Adipocyte (in vitro differentiated cells): Measurements from ENCODE around the gene UBE2S.

Experiments used
- DNase-seq: peaks from one replicate; pipeline ENCODE4 v3.0.0-alpha.2; 2015; ENCODE audit warnings: low read depth
- H3K27me3 ChIP-seq: replicated peaks from 2 replicates; pipeline ENCODE4 v1.7.0; 2013; ENCODE audit warnings: mild to moderate bottlenecking, low read length, moderate library complexity; ENCODE audit not compliant: control insufficient read depth, insufficient read depth
- H3K36me3 ChIP-seq: 2 replicates; pipeline ENCODE4 v1.7.0; 2013; ENCODE audit warnings: low read length, mild to moderate bottlenecking, moderate library complexity; ENCODE audit not compliant: control insufficient read depth, insufficient read depth, severe bottlenecking
- H3K4me1 ChIP-seq: 2 replicates; pipeline ENCODE4 v1.7.0; 2013; ENCODE audit warnings: mild to moderate bottlenecking, low read length, moderate library complexity; ENCODE audit not compliant: control insufficient read depth, insufficient read depth
- H3K4me3 ChIP-seq: 2 replicates; pipeline ENCODE4 v1.7.0; 2013; ENCODE audit warnings: mild to moderate bottlenecking, low read length, moderate library complexity
- H3K9ac ChIP-seq: 2 replicates; pipeline ENCODE4 v1.7.0; 2013; ENCODE audit warnings: mild to moderate bottlenecking, low read length, moderate library complexity
- H3K9me3 ChIP-seq: 2 replicates; pipeline ENCODE4 v1.7.0; 2013; ENCODE audit warnings: mild to moderate bottlenecking, low read length, moderate library complexity; ENCODE audit not compliant: control insufficient read depth

Gene UBE2S

GRCh38 chr19:55353803-55354697 is 53.5 kb downstream of the UBE2S start:
- H3K4me1 ChIP-seq = no peaks in the 10 kb centered on the region
- no peak overlapping the region for H3K9ac ChIP-seq
- DNase-seq = peak; percentile 74
- H3K9me3 ChIP-seq = no peaks in the 10 kb centered on the region
- H3K4me3 ChIP-seq = peak overlapping the region; percentile 54
- H3K27me3 ChIP-seq = peaks cover 37% of the 10 kb centered on the region
- no peaks in the 10 kb centered on the region for H3K36me3 ChIP-seq

- Histone ChIP-seq H3K9ac (no peak overlapping the region), H3K36me3 (no peaks in the 10 kb centered on the region), H3K4me3 (peak overlapping the region; percentile 54), H3K9me3 (no peaks in the 10 kb centered on the region), H3K4me1 (no peaks in the 10 kb centered on the region), H3K27me3 (peaks cover 37% of the 10 kb centered on the region)
- DNase-seq = no peak
These were observed 54.2 kb downstream of the UBE2S start for GRCh38 chr19:55353356-55353802.

- Histone ChIP-seq H3K9ac (no peak overlapping the region), H3K27me3 (peaks cover 37% of the 10 kb centered on the region), H3K4me1 (no peaks in the 10 kb centered on the region), H3K36me3 (no peaks in the 10 kb centered on the region), H3K9me3 (no peaks in the 10 kb centered on the region), H3K4me3 (no peak overlapping the region)
- no peak for DNase-seq
These were observed 54.9 kb downstream of the UBE2S start for GRCh38 chr19:55352549-55353145.

GRCh38 chr19:55352040-55352439 is 55.5 kb downstream of the UBE2S start:
- no peak for DNase-seq
- no peak overlapping the region for H3K4me3 ChIP-seq
- H3K36me3 ChIP-seq = no peaks in the 10 kb centered on the region
- no peak overlapping the region for H3K9ac ChIP-seq
- peaks cover 34% of the 10 kb centered on the region for H3K27me3 ChIP-seq
- no peaks in the 10 kb centered on the region for H3K4me1 ChIP-seq
- H3K9me3 ChIP-seq = no peaks in the 10 kb centered on the region

- H3K4me3 ChIP-seq = no peak overlapping the region
- no peak for DNase-seq
These were observed 56.8 kb downstream of the UBE2S start for GRCh38 chr19:55350620-55351315.

More at GRCh38 chr19:55350620-55351315, 56.8 kb downstream of the UBE2S start:
- H3K27me3 ChIP-seq = peaks cover 33% of the 10 kb centered on the region
- H3K4me1 ChIP-seq = peaks cover 8% of the 10 kb centered on the region
- H3K36me3 ChIP-seq = no peaks in the 10 kb centered on the region
- H3K9me3 ChIP-seq = no peaks in the 10 kb centered on the region
- H3K9ac ChIP-seq = no peak overlapping the region
